HepG2 (cell line): ENCODE data around the gene LTC4S. TPM values are rescaled to one million over a fixed set of nuclear protein-coding genes. Genes with fewer than 3 reads are reported as not detected.
A peak's percentile ranks its signal among the peaks of the same experiment; 100 is the strongest.

Experiments used
- AGO2 ChIP-seq: fragments of 200-400 bp; formaldehyde crosslinking; optimal IDR thresholded peaks from 2 replicates; pipeline ENCODE3; 2017; ENCODE audit warnings: mild to moderate bottlenecking, low read depth, low read length, moderate library complexity
- DPF2 ChIP-seq: sonication (generic); formaldehyde crosslinking; IDR thresholded peaks from 2 replicates; pipeline ENCODE4 v1.4.0; 2020; ENCODE audit warnings: mild to moderate bottlenecking, low read depth, missing genetic modification reagents, borderline replicate concordance
- GRHL1 ChIP-seq: sonication (generic); formaldehyde crosslinking; conservative IDR thresholded peaks from 2 replicates; pipeline ENCODE4 v1.8.0; 2022; ENCODE audit warnings: missing genetic modification reagents
- NFAT5 ChIP-seq: sonication (generic); formaldehyde crosslinking; IDR thresholded peaks from 2 replicates; pipeline ENCODE4 v1.4.0; 2020; ENCODE audit warnings: missing genetic modification reagents
- RAD21 ChIP-seq: fragments of 450-650 bp; formaldehyde crosslinking; IDR thresholded peaks from 2 replicates; pipeline ENCODE4 v1.5.0; 2020; ENCODE audit warnings: mild to moderate bottlenecking
- ZBTB44 ChIP-seq: sonication (generic); formaldehyde crosslinking; IDR thresholded peaks from 2 replicates; pipeline ENCODE4 v1.4.0; 2020; ENCODE audit warnings: missing genetic modification reagents
- ZNF3 ChIP-seq: IDR thresholded peaks from 2 replicates; pipeline ENCODE4 v1.7.0; 2017; ENCODE audit warnings: inconsistent platforms
- ZNF331 ChIP-seq: sonication (generic); formaldehyde crosslinking; IDR thresholded peaks from 2 replicates; pipeline ENCODE4 v1.4.0; 2020; ENCODE audit warnings: missing genetic modification reagents
- ZNF691 ChIP-seq: sonication (generic); formaldehyde crosslinking; IDR thresholded peaks from 2 replicates; pipeline ENCODE4 v1.4.0; 2020; ENCODE audit warnings: missing genetic modification reagents, low read depth, mild to moderate bottlenecking, borderline replicate concordance
- ZSCAN20 ChIP-seq: sonication (generic); formaldehyde crosslinking; IDR thresholded peaks from 2 replicates; pipeline ENCODE4 v1.4.0; 2020; ENCODE audit warnings: missing genetic modification reagents, mild to moderate bottlenecking, borderline replicate concordance
- polyA plus RNA-seq, 8 experiments: library from polyadenylated mRNA; depleted of rRNA in 3 of 8; stranded (reverse) in 7 of 8; unstranded in 1 of 8; fragments of >200 nt; fragmentation: Illumina TruSeq in 4 of 8; extraction: Trizol in 4 of 8; gene quantifications; 2 replicates each; pipeline versions ENCODE4 v1.2.1 to v1.2.3, GENCODE V29; 2011 to 2016; ENCODE audit warnings: low read depth in 4 of 8, missing spikeins in 1 of 8, mixed read lengths in 1 of 8; ENCODE audit not compliant: insufficient read depth in 1 of 8
- total RNA-seq, 5 experiments: library from RNA; depleted of rRNA; stranded (reverse); fragments of >200 nt; fragmentation: Illumina TruSeq; extraction: Trizol; gene quantifications; 2 replicates each; pipeline ENCODE4 v1.2.3, GENCODE V29; 2016; ENCODE audit warnings: low read depth in 1 of 5

Gene LTC4S
- total and polyA plus RNA-seq, 2 of the 13 experiments (the other 11 are each of a cell fraction or from before 2014, with no cell fraction given): 0.35 TPM; not detected in 1

- TF ChIP-seq ZNF691: peak; percentile 40; the same call in 1 of the 2 replicates
- 0 out of 2 replicates have a peak, but pooled peaks have one; percentile 65 for TF ChIP-seq NFAT5
- TF ChIP-seq ZSCAN20 (CRISPR knock-in tag): no peak
- peak; percentile 56; the same call in 1 of the 2 replicates for TF ChIP-seq RAD21 (CRISPR knock-in tag)
- peak; percentile 77 for TF ChIP-seq AGO2
- no peak for TF ChIP-seq ZBTB44 (CRISPR knock-in tag)
- no peak for TF ChIP-seq DPF2 (CRISPR knock-in tag)
- peak; percentile 33; the same call in 1 of the 2 replicates for TF ChIP-seq ZNF331 (CRISPR knock-in tag)
- TF ChIP-seq ZNF3 (CRISPR knock-in tag): no peak
- no peak for TF ChIP-seq GRHL1 (CRISPR knock-in tag)
Measured at GRCh38 chr5:179825655-179826182, 31.9 kb downstream of the LTC4S start (continued).
